Measurements from ENCODE around the gene PCDHB2.
"Not testable (repeated sequence)": the region's sequence is repeated elsewhere in the genome, so short reads cannot be mapped to it uniquely, and the experiment has no call there.

The PCDHB2 gene

GRCh38 chr5:141119250-141119649 is 24.8 kb downstream of the PCDHB2 start:
- no peak overlapping the region for H3K4me3 ChIP-seq (ENCODE audit: low read length, poor library complexity, severe bottlenecking)
- H3K9ac ChIP-seq (ENCODE audit: low read depth, low read length, poor library complexity, severe bottlenecking) = no peak overlapping the region
- H3F3A ChIP-seq (ENCODE audit: low read depth) = no peaks in the 10 kb centered on the region
- H4K20me1 ChIP-seq (ENCODE audit: insufficient read depth, low read length, poor library complexity, severe bottlenecking) = no peaks in the 10 kb centered on the region
- H3K4me2 ChIP-seq (ENCODE audit: low read depth, low read length, poor library complexity, severe bottlenecking) = no peak overlapping the region
- TF ChIP-seq EZH2phosphoT487 (IDR thresholded peaks at IDR 0.05; ENCODE audit: borderline replicate concordance) = no peak
- TF ChIP-seq CTCF (conservative IDR thresholded peaks at IDR 0.05; ENCODE audit: low read length) = no peak
- no peaks in the 10 kb centered on the region for H3K27me3 ChIP-seq (ENCODE audit: insufficient read depth, low read length, poor library complexity, severe bottlenecking)
- no peaks in the 10 kb centered on the region for H3K9me3 ChIP-seq (ENCODE audit: insufficient read depth, low read depth, low read length)
- H3K4me1 ChIP-seq (ENCODE audit: insufficient read depth, low read length, poor library complexity, severe bottlenecking) = no peaks in the 10 kb centered on the region
- no peaks in the 10 kb centered on the region for H3K79me2 ChIP-seq (ENCODE audit: insufficient read depth, low read length)
- no peak overlapping the region for H2AFZ ChIP-seq (ENCODE audit: low read length)
- H3K36me3 ChIP-seq (ENCODE audit: insufficient read depth, low read length) = no peaks in the 10 kb centered on the region
- H3K9me2 ChIP-seq (replicated peaks; ENCODE audit: low read depth, low read length) = no peaks in the 10 kb centered on the region

GRCh38 chr5:141121563-141121962 is 27.1 kb downstream of the PCDHB2 start, which contains the start of gene PCDHB4:
PCDHB4 (plus strand) TSS chr5:141121818; CDS start chr5:141121999, 181 bp downstream.
- Histone ChIP-seq H2AFZ (ENCODE audit: low read length) (no peak within 1 kb of the TSS), H3K36me3 (ENCODE audit: insufficient read depth, low read length) (no peaks in the 10 kb centered on the region), H3K4me2 (ENCODE audit: low read depth, low read length, poor library complexity, severe bottlenecking) (no peak within 1 kb of the TSS), H3K9me2 (replicated peaks; ENCODE audit: low read depth, low read length) (no peaks in the 10 kb centered on the region), H3K27me3 (ENCODE audit: insufficient read depth, low read length, poor library complexity, severe bottlenecking) (no peaks in the 10 kb centered on the region), H3K9ac (ENCODE audit: low read depth, low read length, poor library complexity, severe bottlenecking) (no peak within 1 kb of the TSS), H3F3A (ENCODE audit: low read depth) (no peaks in the 10 kb centered on the region), H3K4me3 (ENCODE audit: low read length, poor library complexity, severe bottlenecking) (no peak within 1 kb of the TSS), H3K9me3 (ENCODE audit: insufficient read depth, low read depth, low read length) (no peaks in the 10 kb centered on the region), H3K79me2 (ENCODE audit: insufficient read depth, low read length) (no peaks in the 10 kb centered on the region), H4K20me1 (ENCODE audit: insufficient read depth, low read length, poor library complexity, severe bottlenecking) (no peaks in the 10 kb centered on the region), H3K4me1 (ENCODE audit: insufficient read depth, low read length, poor library complexity, severe bottlenecking) (no peaks in the 10 kb centered on the region)
- TF ChIP-seq EZH2phosphoT487 (IDR thresholded peaks at IDR 0.05; ENCODE audit: borderline replicate concordance) (no peak), CTCF (conservative IDR thresholded peaks at IDR 0.05; ENCODE audit: low read length) (no peak)

GRCh38 chr5:141121985-141122384 is 27.6 kb downstream of the PCDHB2 start:
- Histone ChIP-seq H3K9ac (ENCODE audit: low read depth, low read length, poor library complexity, severe bottlenecking) (no peak overlapping the region), H3K9me3 (ENCODE audit: insufficient read depth, low read depth, low read length) (no peaks in the 10 kb centered on the region), H3K4me2 (ENCODE audit: low read depth, low read length, poor library complexity, severe bottlenecking) (no peak overlapping the region), H3K27me3 (ENCODE audit: insufficient read depth, low read length, poor library complexity, severe bottlenecking) (no peaks in the 10 kb centered on the region), H2AFZ (ENCODE audit: low read length) (no peak overlapping the region), H3K79me2 (ENCODE audit: insufficient read depth, low read length) (no peaks in the 10 kb centered on the region), H3K4me3 (ENCODE audit: low read length, poor library complexity, severe bottlenecking) (no peak overlapping the region), H3K4me1 (ENCODE audit: insufficient read depth, low read length, poor library complexity, severe bottlenecking) (no peaks in the 10 kb centered on the region), H4K20me1 (ENCODE audit: insufficient read depth, low read length, poor library complexity, severe bottlenecking) (no peaks in the 10 kb centered on the region), H3K36me3 (ENCODE audit: insufficient read depth, low read length) (no peaks in the 10 kb centered on the region), H3K9me2 (replicated peaks; ENCODE audit: low read depth, low read length) (no peaks in the 10 kb centered on the region), H3F3A (ENCODE audit: low read depth) (no peaks in the 10 kb centered on the region)
- TF ChIP-seq EZH2phosphoT487 (IDR thresholded peaks at IDR 0.05; ENCODE audit: borderline replicate concordance) (no peak), CTCF (conservative IDR thresholded peaks at IDR 0.05; ENCODE audit: low read length) (no peak)

GRCh38 chr5:141123396-141124135 is 29.2 kb downstream of the PCDHB2 start:
- not testable (repeated sequence) for H3K9me2 ChIP-seq (replicated peaks; ENCODE audit: low read depth, low read length); H3K27me3 ChIP-seq (ENCODE audit: insufficient read depth, low read length, poor library complexity, severe bottlenecking)

More at GRCh38 chr5:141123396-141124135, 29.2 kb downstream of the PCDHB2 start:
- not testable (repeated sequence) for H3K79me2 ChIP-seq (ENCODE audit: insufficient read depth, low read length); H3K9ac ChIP-seq (ENCODE audit: low read depth, low read length, poor library complexity, severe bottlenecking); H3K4me2 ChIP-seq (ENCODE audit: low read depth, low read length, poor library complexity, severe bottlenecking); H3K36me3 ChIP-seq (ENCODE audit: insufficient read depth, low read length); H4K20me1 ChIP-seq (ENCODE audit: insufficient read depth, low read length, poor library complexity, severe bottlenecking); H2AFZ ChIP-seq (ENCODE audit: low read length); H3K9me3 ChIP-seq (ENCODE audit: insufficient read depth, low read depth, low read length); H3K4me3 ChIP-seq (ENCODE audit: low read length, poor library complexity, severe bottlenecking); H3F3A ChIP-seq (ENCODE audit: low read depth); H3K4me1 ChIP-seq (ENCODE audit: insufficient read depth, low read length, poor library complexity, severe bottlenecking)
